Neural cell (in vitro differentiated cells): ENCODE results near the gene ADAMTS20. TPM values are rescaled to one million over a fixed set of nuclear protein-coding genes. Genes with fewer than 3 reads are reported as not detected.

Experiments
- H2AFZ ChIP-seq: fragments of 200-600, 300-800 bp; sonication (generic), shearing (Covaris generic); 2 replicates; pipeline ENCODE4 v1.6.0; 2014; ENCODE audit warnings: low read depth, mild to moderate bottlenecking, antibody characterized with exemption, low read length, moderate library complexity
- H3F3A ChIP-seq: fragments of 200-600 bp; shearing (Covaris generic); 2 replicates; pipeline ENCODE4 v1.6.1; 2016; ENCODE audit warnings: mild to moderate bottlenecking, moderate library complexity, mixed read lengths, antibody characterized with exemption, low read length; ENCODE audit not compliant: insufficient read depth, poor library complexity, severe bottlenecking
- H3K27ac ChIP-seq: fragments of 200-600, 300-800 bp; sonication (generic), shearing (Covaris generic); 2 replicates; pipeline ENCODE4 v1.5.1; 2014; ENCODE audit warnings: mild to moderate bottlenecking, low read length, moderate library complexity
- H3K27me3 ChIP-seq: fragments of 300-800, 200-600 bp; sonication (generic), shearing (Covaris generic); 2 replicates; pipeline ENCODE4 v1.6.0; 2014; ENCODE audit warnings: mild to moderate bottlenecking, low read depth, low read length, moderate library complexity; ENCODE audit not compliant: insufficient read depth
- H3K36me3 ChIP-seq: fragments of 300-800, 200-600 bp; sonication (generic), shearing (Covaris generic); 2 replicates; pipeline ENCODE4 v1.5.1; 2014; ENCODE audit warnings: mild to moderate bottlenecking, antibody characterized with exemption, low read length, moderate library complexity; ENCODE audit not compliant: insufficient read depth
- H3K4me2 ChIP-seq: fragments of 300-800, 200-600 bp; sonication (generic), shearing (Covaris generic); 2 replicates; pipeline ENCODE4 v1.6.0; 2014; ENCODE audit warnings: mild to moderate bottlenecking, low read length
- H3K4me3 ChIP-seq: fragments of 300-800, 200-600 bp; sonication (generic), shearing (Covaris generic); 2 replicates; pipeline ENCODE4 v1.5.1; 2014; ENCODE audit warnings: mild to moderate bottlenecking, low read length, moderate library complexity
- H3K79me2 ChIP-seq: fragments of 200-600 bp; shearing (Covaris generic); replicated peaks from 2 replicates; pipeline ENCODE4 v1.6.0; 2014; ENCODE audit warnings: mild to moderate bottlenecking, low read length, moderate library complexity; ENCODE audit not compliant: insufficient read depth
- H3K9ac ChIP-seq: fragments of 300-800, 200-600 bp; sonication (generic), shearing (Covaris generic); 2 replicates; pipeline ENCODE4 v1.6.1; 2016; ENCODE audit warnings: mild to moderate bottlenecking, low read length, mixed read lengths
- H3K9me2 ChIP-seq: fragments of 200-600 bp; shearing (Covaris generic); 2 replicates; pipeline ENCODE4 v1.6.1; 2016; ENCODE audit warnings: mild to moderate bottlenecking, low read length, mixed read lengths; ENCODE audit not compliant: insufficient read depth
- H3K9me3 ChIP-seq: fragments of 200-600, 300-800 bp; sonication (generic), shearing (Covaris generic); 2 replicates; pipeline ENCODE4 v1.6.1; 2016; ENCODE audit warnings: mild to moderate bottlenecking, mixed run types, low read length, moderate library complexity, mixed read lengths
- H4K20me1 ChIP-seq: fragments of 200-600 bp; shearing (Covaris generic); 2 replicates; pipeline ENCODE4 v1.6.1; 2016; ENCODE audit warnings: mild to moderate bottlenecking, mixed run types; ENCODE audit not compliant: insufficient read depth
- CTCF ChIP-seq: fragments of 450-650 bp; IDR thresholded peaks from 2 replicates; pipeline ENCODE4 v1.5.1; 2014; ENCODE audit warnings: antibody characterized with exemption, mild to moderate bottlenecking, moderate library complexity; ENCODE audit not compliant: poor library complexity, severe bottlenecking
- EP300 ChIP-seq: fragments of 450-650 bp; conservative IDR thresholded peaks from 2 replicates; pipeline ENCODE4 v1.6.1; 2014; ENCODE audit warnings: antibody characterized with exemption, mild to moderate bottlenecking, moderate library complexity; ENCODE audit not compliant: poor library complexity, severe bottlenecking
- EZH2 ChIP-seq: fragments of 200-600, 300-800 bp; shearing (Covaris generic), sonication (generic); IDR thresholded peaks from 2 replicates; pipeline ENCODE4 v1.6.1; 2014; ENCODE audit warnings: antibody characterized with exemption, low read length, borderline replicate concordance, mild to moderate bottlenecking; ENCODE audit not compliant: insufficient read depth, poor library complexity, severe bottlenecking
- MXI1 ChIP-seq: fragments of 450-650 bp; conservative IDR thresholded peaks from 2 replicates; pipeline ENCODE4 v1.6.1; 2014; ENCODE audit warnings: antibody characterized with exemption, mild to moderate bottlenecking; ENCODE audit not compliant: poor library complexity, severe bottlenecking
- POLR2AphosphoS5 ChIP-seq: IDR thresholded peaks from 2 replicates; pipeline ENCODE4 v1.6.1; 2012
- RAD21 ChIP-seq: fragments of 450-650 bp; conservative IDR thresholded peaks from 2 replicates; pipeline ENCODE4 v1.6.1; 2014; ENCODE audit warnings: antibody characterized with exemption, mild to moderate bottlenecking, moderate library complexity
- SMC3 ChIP-seq: fragments of 450-650 bp; conservative IDR thresholded peaks from 2 replicates; pipeline ENCODE4 v1.6.1; 2014; ENCODE audit warnings: antibody characterized with exemption, mild to moderate bottlenecking, moderate library complexity; ENCODE audit not compliant: poor library complexity
- TAF1 ChIP-seq: IDR thresholded peaks from 2 replicates; pipeline ENCODE4 v1.6.1; 2012; ENCODE audit warnings: low read depth
- polyA plus RNA-seq: library from polyadenylated mRNA; depleted of rRNA; stranded (reverse); fragments of >200 nt; gene quantifications from 2 replicates; pipeline ENCODE4 v1.2.3, GENCODE V29; 2014
- TF ChIP-seq, protein P1 (sequence below): IDR thresholded peaks from 2 replicates; pipeline ENCODE4 v1.6.1; 2012; ENCODE audit warnings: borderline replicate concordance

The ADAMTS20 gene
- polyA plus RNA-seq, 1 donor from 2014 or later = 0.72 TPM

DNA sequence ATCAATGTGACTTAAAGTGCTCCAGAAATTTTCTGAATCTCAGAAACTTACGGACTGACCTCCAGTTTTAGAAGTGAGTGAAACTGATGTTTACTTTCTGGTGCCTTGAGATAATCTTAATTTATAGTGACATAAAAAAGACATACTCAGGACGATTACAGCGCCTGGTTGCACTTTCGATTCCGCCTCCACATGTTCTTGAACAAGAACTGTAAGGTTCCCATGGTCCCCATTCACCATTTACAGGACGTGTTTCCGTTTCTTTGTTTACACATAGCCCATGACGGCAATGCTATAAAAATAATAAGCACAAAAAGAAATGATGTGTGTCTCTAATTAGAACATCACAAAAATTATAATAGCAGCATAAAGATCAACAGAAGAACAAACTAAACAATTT lies 98.2 kb downstream of the ADAMTS20 start:
- no peaks in the 10 kb centered on the region for H3K36me3 ChIP-seq
- H3K9me2 ChIP-seq = no peaks in the 10 kb centered on the region
- H2AFZ ChIP-seq = no peak overlapping the region
- H3K27ac ChIP-seq = no peak overlapping the region
- no peak overlapping the region for H3K4me2 ChIP-seq
- H3K9me3 ChIP-seq = no peaks in the 10 kb centered on the region
- TF ChIP-seq RAD21 = no peak
- no peak for TF ChIP-seq EP300
- no peak for TF ChIP-seq CTCF
- no peak for TF ChIP-seq POLR2AphosphoS5
- no peak for TF ChIP-seq TAF1
- no peak for TF ChIP-seq EZH2
- no peak for TF ChIP-seq MXI1
- TF ChIP-seq, protein P1, sequence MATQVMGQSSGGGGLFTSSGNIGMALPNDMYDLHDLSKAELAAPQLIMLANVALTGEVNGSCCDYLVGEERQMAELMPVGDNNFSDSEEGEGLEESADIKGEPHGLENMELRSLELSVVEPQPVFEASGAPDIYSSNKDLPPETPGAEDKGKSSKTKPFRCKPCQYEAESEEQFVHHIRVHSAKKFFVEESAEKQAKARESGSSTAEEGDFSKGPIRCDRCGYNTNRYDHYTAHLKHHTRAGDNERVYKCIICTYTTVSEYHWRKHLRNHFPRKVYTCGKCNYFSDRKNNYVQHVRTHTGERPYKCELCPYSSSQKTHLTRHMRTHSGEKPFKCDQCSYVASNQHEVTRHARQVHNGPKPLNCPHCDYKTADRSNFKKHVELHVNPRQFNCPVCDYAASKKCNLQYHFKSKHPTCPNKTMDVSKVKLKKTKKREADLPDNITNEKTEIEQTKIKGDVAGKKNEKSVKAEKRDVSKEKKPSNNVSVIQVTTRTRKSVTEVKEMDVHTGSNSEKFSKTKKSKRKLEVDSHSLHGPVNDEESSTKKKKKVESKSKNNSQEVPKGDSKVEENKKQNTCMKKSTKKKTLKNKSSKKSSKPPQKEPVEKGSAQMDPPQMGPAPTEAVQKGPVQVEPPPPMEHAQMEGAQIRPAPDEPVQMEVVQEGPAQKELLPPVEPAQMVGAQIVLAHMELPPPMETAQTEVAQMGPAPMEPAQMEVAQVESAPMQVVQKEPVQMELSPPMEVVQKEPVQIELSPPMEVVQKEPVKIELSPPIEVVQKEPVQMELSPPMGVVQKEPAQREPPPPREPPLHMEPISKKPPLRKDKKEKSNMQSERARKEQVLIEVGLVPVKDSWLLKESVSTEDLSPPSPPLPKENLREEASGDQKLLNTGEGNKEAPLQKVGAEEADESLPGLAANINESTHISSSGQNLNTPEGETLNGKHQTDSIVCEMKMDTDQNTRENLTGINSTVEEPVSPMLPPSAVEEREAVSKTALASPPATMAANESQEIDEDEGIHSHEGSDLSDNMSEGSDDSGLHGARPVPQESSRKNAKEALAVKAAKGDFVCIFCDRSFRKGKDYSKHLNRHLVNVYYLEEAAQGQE = no peak
- TF ChIP-seq SMC3 = no peak
- H3K9ac ChIP-seq = no peak overlapping the region
- no peak overlapping the region for H3K4me3 ChIP-seq
- H3F3A ChIP-seq = no peaks in the 10 kb centered on the region
- H4K20me1 ChIP-seq = no peaks in the 10 kb centered on the region
- no peaks in the 10 kb centered on the region for H3K79me2 ChIP-seq
- no peaks in the 10 kb centered on the region for H3K27me3 ChIP-seq

DNA sequence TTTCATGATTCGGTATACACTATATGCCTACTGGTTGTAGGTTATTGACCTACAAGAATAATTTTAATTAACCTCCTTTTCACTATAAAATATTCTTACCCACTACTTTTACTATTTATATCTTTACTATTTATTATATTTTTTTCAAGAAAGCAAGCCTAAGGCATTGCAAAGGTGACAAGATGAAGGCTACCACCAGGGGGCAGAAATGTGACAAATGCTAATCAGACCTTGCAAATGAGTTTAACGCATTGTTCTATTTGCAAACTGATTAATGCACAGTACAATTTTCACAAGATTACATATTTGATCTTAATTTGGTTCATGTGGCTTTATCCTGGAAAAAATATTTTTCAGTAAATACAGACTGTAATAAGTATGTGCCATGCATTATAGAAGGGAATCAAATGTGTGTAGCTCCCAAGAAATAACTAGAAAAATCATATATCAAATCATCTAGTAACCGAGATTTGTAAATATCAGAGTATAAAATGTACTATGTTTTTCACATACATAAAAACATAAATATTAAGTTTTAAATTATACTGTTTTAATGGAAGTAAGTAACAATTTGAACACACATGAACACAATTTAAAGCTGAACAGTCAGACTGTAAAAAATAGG lies 107.0 kb downstream of the ADAMTS20 start:
- no peak overlapping the region for H3K4me2 ChIP-seq
- H3K9ac ChIP-seq = no peak overlapping the region
- H3K4me3 ChIP-seq = no peak overlapping the region
- H3K9me3 ChIP-seq = no peaks in the 10 kb centered on the region
- no peaks in the 10 kb centered on the region for H3K9me2 ChIP-seq
- H3K79me2 ChIP-seq = no peaks in the 10 kb centered on the region
- no peaks in the 10 kb centered on the region for H3F3A ChIP-seq
- no peaks in the 10 kb centered on the region for H3K36me3 ChIP-seq
- H2AFZ ChIP-seq = no peak overlapping the region
- H4K20me1 ChIP-seq = no peaks in the 10 kb centered on the region
- no peaks in the 10 kb centered on the region for H3K27me3 ChIP-seq
- TF ChIP-seq RAD21 (no peak), MXI1 (no peak), EZH2 (no peak), TAF1 (no peak), CTCF (peak; percentile 64), SMC3 (peak; percentile 68), EP300 (no peak), POLR2AphosphoS5 (no peak)
- TF ChIP-seq, protein P1 = no peak
- H3K27ac ChIP-seq = no peak overlapping the region
